B cell (primary cell): ENCODE data around the gene ILF3. TPM values are rescaled to one million over a fixed set of nuclear protein-coding genes. Genes with fewer than 3 reads are reported as not detected.
A peak's percentile ranks its signal among the peaks of the same experiment; 100 is the strongest.

ENCODE experiments used
- ATAC-seq: fragments of 200-7000 bp; cut with Tn5 transposase; one replicate; pipeline ENCODE4 v1.10.0; 2021; ENCODE audit warnings: low read depth, mild to moderate bottlenecking, moderate number of reproducible peaks, moderate library complexity
- CTCF ChIA-PET: fragments of 350-600 bp; sonication (Branson Sonifier 250); formaldehyde crosslinking; loops from one replicate; lab custom pipeline; 2021; ENCODE audit warnings: antibody characterized with exemption, inconsistent platforms; lab: Charles Lee
- POLR2A ChIA-PET: fragments of 350-600 bp; sonication (Branson Sonifier 250); formaldehyde crosslinking; loops from one replicate; lab custom pipeline; 2021; ENCODE audit warnings: antibody characterized with exemption; lab: Charles Lee
- DNase-seq: peaks from one replicate; pipeline ENCODE4 v3.0.0; 2013
- H2AFZ ChIP-seq: 2 replicates; pipeline ENCODE4 v1.6.1; 2012; ENCODE audit warnings: mild to moderate bottlenecking, low read depth, low read length; ENCODE audit not compliant: insufficient read depth, poor library complexity, severe bottlenecking
- H3K27ac ChIP-seq, 2 donors: 1 replicate in 1 of 2; 2 replicates in 1 of 2; pipeline ENCODE4 v1.5.1; 2012 to 2013; ENCODE audit warnings: low read length in 2 of 2, mild to moderate bottlenecking in 2 of 2, moderate library complexity in 1 of 2
- H3K27me3 ChIP-seq, 4 experiments: fragments of 200-600 bp in 1 of 4; sonication (generic) in 1 of 4; replicated peaks in 1 of 4; 1 replicate in 2 of 4; 2 replicates in 2 of 4; pipeline versions ENCODE4 v1.6.1 to v1.7.0; 2013 to 2016; ENCODE audit warnings: low read length in 3 of 4, mild to moderate bottlenecking in 2 of 4, mixed read lengths in 1 of 4, moderate library complexity in 1 of 4; ENCODE audit not compliant: insufficient read depth in 4 of 4, control insufficient read depth in 3 of 4; ENCODE audit errors: control extremely low read depth in 1 of 4
- H3K36me3 ChIP-seq, 2 experiments: replicated peaks in 1 of 2; 1 replicate in 1 of 2; 2 replicates in 1 of 2; pipeline versions ENCODE4 v1.6.1 to v1.7.1; 2013; ENCODE audit warnings: low read length in 1 of 2; ENCODE audit not compliant: insufficient read depth in 2 of 2, control insufficient read depth in 1 of 2; ENCODE audit errors: control extremely low read depth in 1 of 2, extremely low read depth in 1 of 2
- H3K4me1 ChIP-seq, 2 donors: fragments of 200-600 bp in 1 of 2; sonication (generic) in 1 of 2; 1 replicate in 1 of 2; 2 replicates in 1 of 2; pipeline versions ENCODE4 v1.5.1 to v1.6.1; 2013 to 2017; ENCODE audit warnings: low read length in 2 of 2; ENCODE audit not compliant: control insufficient read depth in 2 of 2, insufficient read depth in 2 of 2
- H3K4me2 ChIP-seq: replicated peaks from 2 replicates; pipeline ENCODE3; 2012; ENCODE audit warnings: mild to moderate bottlenecking, low read depth, low read length; ENCODE audit not compliant: poor library complexity, severe bottlenecking
- H3K4me3 ChIP-seq, 5 experiments: fragments of 200-600 bp in 1 of 5; sonication (generic) in 1 of 5; 1 replicate in 3 of 5; 2 replicates in 2 of 5; pipeline versions ENCODE4 v1.5.1 to v1.7.0; 2011 to 2016; ENCODE audit warnings: low read length in 4 of 5, mild to moderate bottlenecking in 4 of 5, low read depth in 2 of 5, control low read depth in 1 of 5, moderate library complexity in 1 of 5; ENCODE audit not compliant: insufficient read depth in 1 of 5; ENCODE audit errors: control extremely low read depth in 1 of 5, extremely low read depth in 1 of 5
- H3K79me2 ChIP-seq: fragments of 200-600 bp; sonication (generic); one replicate; pipeline ENCODE4 v1.6.0; 2016; ENCODE audit warnings: low read length; ENCODE audit not compliant: control insufficient read depth, insufficient read depth
- H3K9ac ChIP-seq: fragments of 200-600 bp; sonication (generic); 2 replicates; pipeline ENCODE4 v1.6.1; 2017; ENCODE audit warnings: mild to moderate bottlenecking, low read length, moderate library complexity
- H3K9me3 ChIP-seq, 3 donors: one replicate each; pipeline versions ENCODE4 v1.6.1 to v1.7.1; 2013; ENCODE audit warnings: low read length in 2 of 3; ENCODE audit not compliant: control insufficient read depth in 2 of 3, insufficient read depth in 1 of 3; ENCODE audit errors: control extremely low read depth in 1 of 3
- H4K20me1 ChIP-seq: 2 replicates; pipeline ENCODE4 v1.6.0; 2012; ENCODE audit warnings: mild to moderate bottlenecking, low read length; ENCODE audit not compliant: insufficient read depth, control insufficient read depth, poor library complexity, severe bottlenecking
- H3K27ac Mint-ChIP-seq: one replicate; pipeline ENCODE4 v1.8.0; 2021; ENCODE audit warnings: mixed read lengths
- H3K27me3 Mint-ChIP-seq: one replicate; pipeline ENCODE4 v1.8.0; 2021; ENCODE audit warnings: mixed read lengths
- H3K4me1 Mint-ChIP-seq: one replicate; pipeline ENCODE4 v1.8.0; 2021; ENCODE audit warnings: mixed read lengths
- H3K4me3 Mint-ChIP-seq: one replicate; pipeline ENCODE4 v1.8.0; 2021; ENCODE audit warnings: mixed read lengths
- H3K9me3 Mint-ChIP-seq: one replicate; pipeline ENCODE4 v1.8.0; 2022; ENCODE audit warnings: mixed read lengths; ENCODE audit not compliant: insufficient read depth
- EZH2 ChIP-seq: IDR thresholded peaks from 2 replicates; pipeline ENCODE4 v1.6.1; 2012; ENCODE audit warnings: borderline replicate concordance, low read depth, mild to moderate bottlenecking, moderate library complexity, low read length; ENCODE audit not compliant: insufficient read depth, poor library complexity, severe bottlenecking
- WGBS: methylation state at CpG from one replicate; pipeline ENCODE4 v1.1.5; 2013; ENCODE audit warnings: missing lambda C conversion rate; ENCODE audit not compliant: insufficient coverage; 5-methylcytosine and 5-hydroxymethylcytosine counted together
- intact Hi-C: fragments of 100-400 bp; cut with micrococcal nuclease; formaldehyde crosslinking; loops from one replicate; pipeline ENCODE4 v1.10.0; 2022
- polyA plus RNA-seq: library from polyadenylated mRNA; depleted of rRNA; stranded (reverse); fragments of >200 nt; gene quantifications from 2 replicates; pipeline ENCODE4 v1.2.3, GENCODE V29; 2012
- total RNA-seq, 2 donors: library from RNA; stranded (reverse); fragments of 120-200 nt in 1 of 2; gene quantifications; 1 replicate in 1 of 2; 2 replicates in 1 of 2; pipeline versions ENCODE4 v1.2.3 to v1.2.4, GENCODE V29; 2013 to 2022
- TF ChIP-seq, protein P1 (sequence below): fragments of 200-600 bp; IDR thresholded peaks from one replicate; pipeline ENCODE4 v1.8.0; 2022; ENCODE audit warnings: antibody characterized with exemption, mild to moderate bottlenecking

Gene ILF3
- total and polyA plus RNA-seq, 2 donors (not counting 1 experiment from before 2014, with no cell fraction given): 189 to 359 TPM

DNA sequence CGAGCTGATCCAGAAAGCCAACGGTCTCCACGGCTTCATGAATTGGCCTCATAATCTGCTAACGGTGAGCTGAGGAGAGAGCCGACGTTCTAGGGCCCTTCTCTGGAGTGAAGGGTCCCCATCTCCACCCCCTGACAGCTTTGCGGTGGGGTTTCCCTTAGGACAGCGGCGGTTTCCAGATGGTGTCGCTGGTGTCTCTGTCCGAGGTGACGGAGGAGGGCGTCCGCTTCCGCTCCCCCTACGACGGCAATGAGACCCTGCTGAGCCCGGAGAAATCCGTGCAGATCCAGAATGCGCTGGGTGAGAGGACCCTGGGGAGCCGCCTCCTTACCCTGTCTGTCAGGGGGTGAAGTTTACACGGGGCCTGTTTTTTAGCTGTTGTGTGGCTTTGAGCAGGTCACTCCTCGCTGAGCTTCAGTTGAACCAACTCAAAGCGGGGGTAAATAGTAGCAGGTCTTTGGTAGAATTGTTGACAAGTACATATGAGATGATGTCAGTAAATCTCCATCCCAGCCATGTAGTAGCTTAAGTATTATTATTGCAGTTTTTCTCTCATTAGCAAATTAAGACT lies 47.9 kb downstream of the ILF3 start:
- intact Hi-C loops: loop anchor here (1.0 to 2.0 kb wide), 3 partner anchors 15 to 48 kb away; partner anchors contain the start of gene ILF3
- peak overlapping the region; percentile 86 for H3K9ac ChIP-seq
- H3K9me3 Mint-ChIP-seq: no peaks in the 10 kb centered on the region
- H3K36me3 ChIP-seq: peaks cover 0 to 3% of the 10 kb centered on the region in 2 experiments
- WGBS: 10% methylated on average over 20 of the region's 24 CpGs
- peak overlapping the region in 1 of 2 donors; percentile 66 for H3K27ac ChIP-seq
- no peaks in the 10 kb centered on the region for H3K27me3 Mint-ChIP-seq
- peak overlapping the region; percentile 93 for H3K27ac Mint-ChIP-seq
- TF ChIP-seq, protein P1, sequence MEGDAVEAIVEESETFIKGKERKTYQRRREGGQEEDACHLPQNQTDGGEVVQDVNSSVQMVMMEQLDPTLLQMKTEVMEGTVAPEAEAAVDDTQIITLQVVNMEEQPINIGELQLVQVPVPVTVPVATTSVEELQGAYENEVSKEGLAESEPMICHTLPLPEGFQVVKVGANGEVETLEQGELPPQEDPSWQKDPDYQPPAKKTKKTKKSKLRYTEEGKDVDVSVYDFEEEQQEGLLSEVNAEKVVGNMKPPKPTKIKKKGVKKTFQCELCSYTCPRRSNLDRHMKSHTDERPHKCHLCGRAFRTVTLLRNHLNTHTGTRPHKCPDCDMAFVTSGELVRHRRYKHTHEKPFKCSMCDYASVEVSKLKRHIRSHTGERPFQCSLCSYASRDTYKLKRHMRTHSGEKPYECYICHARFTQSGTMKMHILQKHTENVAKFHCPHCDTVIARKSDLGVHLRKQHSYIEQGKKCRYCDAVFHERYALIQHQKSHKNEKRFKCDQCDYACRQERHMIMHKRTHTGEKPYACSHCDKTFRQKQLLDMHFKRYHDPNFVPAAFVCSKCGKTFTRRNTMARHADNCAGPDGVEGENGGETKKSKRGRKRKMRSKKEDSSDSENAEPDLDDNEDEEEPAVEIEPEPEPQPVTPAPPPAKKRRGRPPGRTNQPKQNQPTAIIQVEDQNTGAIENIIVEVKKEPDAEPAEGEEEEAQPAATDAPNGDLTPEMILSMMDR: no peak
- no peak for TF ChIP-seq EZH2
- H2AFZ ChIP-seq: peak overlapping the region; percentile 100
- H3K79me2 ChIP-seq: no peaks in the 10 kb centered on the region
- H3K27me3 ChIP-seq: no peaks in the 10 kb centered on the region
- peak overlapping the region; percentile 91 for H3K4me2 ChIP-seq
- H4K20me1 ChIP-seq: no peaks in the 10 kb centered on the region
- H3K4me3 Mint-ChIP-seq: peak overlapping the region; percentile 98
- ATAC-seq: peak; percentile 34
- peak overlapping the region; percentile 51 to 96 (median 88) for H3K4me3 ChIP-seq
- no peaks in the 10 kb centered on the region for H3K9me3 ChIP-seq
- peaks cover 5 to 14% of the 10 kb centered on the region in 2 donors for H3K4me1 ChIP-seq
- ChIA-PET CTCF (interaction anchor here (0.5 to 4.9 kb wide), 21 partner anchors 11 to 686 kb away, joined by 3 to 102 read pairs (median 5); partner anchors contain the start of genes CDC37, DNM2 and TMED1), POLR2A (interaction anchor here (0.5 to 1.6 kb wide), 6 partner anchors 15 to 1939 kb away, joined by 3 to 10 read pairs (median 6); partner anchors contain the start of genes CDKN2D and DNM2)
- H3K4me1 Mint-ChIP-seq: peaks cover 12% of the 10 kb centered on the region
- peak; percentile 53 for DNase-seq

DNA sequence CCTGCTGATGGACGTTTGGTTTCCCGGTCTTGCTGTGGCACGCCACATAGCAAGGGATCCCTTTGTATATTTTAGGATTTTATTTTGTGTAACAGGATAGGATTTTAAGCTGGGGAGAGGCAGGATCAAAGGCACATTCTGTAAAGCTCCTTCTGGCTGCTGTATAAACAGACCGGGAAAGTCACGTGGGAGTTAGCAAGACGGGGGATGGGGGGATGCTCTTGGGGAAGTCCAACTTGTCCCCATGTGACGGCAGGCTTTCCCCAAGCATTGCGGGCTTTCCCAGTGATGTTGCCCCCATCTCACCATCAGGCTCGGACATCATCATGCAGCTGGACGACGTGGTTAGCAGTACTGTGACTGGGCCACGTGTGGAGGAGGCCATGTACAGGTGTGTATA lies 52.8 kb downstream of the ILF3 start:
- Histone ChIP-seq H3K79me2 (peaks cover 4% of the 10 kb centered on the region), H3K27me3 (no peaks in the 10 kb centered on the region), H3K9ac (no peak overlapping the region), H3K27ac (no peak overlapping the region), H3K4me3 (no peak overlapping the region), H3K36me3 (peaks cover 6 to 17% of the 10 kb centered on the region in 2 experiments), H4K20me1 (no peaks in the 10 kb centered on the region), H3K4me1 (peaks cover 3 to 4% of the 10 kb centered on the region in 2 donors), H2AFZ (no peak overlapping the region), H3K4me2 (no peak overlapping the region), H3K9me3 (no peaks in the 10 kb centered on the region)
- H3K4me3 Mint-ChIP-seq: no peak overlapping the region
- ChIA-PET POLR2A (no interaction called here), CTCF (interaction anchor here (0.6 kb wide), 1 partner anchor 13 kb away, joined by 3 read pairs; no protein-coding TSS in a partner anchor)
- peaks cover 4% of the 10 kb centered on the region for H3K4me1 Mint-ChIP-seq
- ATAC-seq: no peak
- TF ChIP-seq EZH2: no peak
- TF ChIP-seq, protein P1: no peak
- intact Hi-C loops: no loop called here
- 80% methylated on average over 9 of the region's 12 CpGs for whole genome bisulfite sequencing
- H3K9me3 Mint-ChIP-seq: no peaks in the 10 kb centered on the region
- DNase-seq: no peak
- no peak overlapping the region for H3K27ac Mint-ChIP-seq
- no peaks in the 10 kb centered on the region for H3K27me3 Mint-ChIP-seq
